Measurements from ENCODE around the gene TENT4B.

DNA sequence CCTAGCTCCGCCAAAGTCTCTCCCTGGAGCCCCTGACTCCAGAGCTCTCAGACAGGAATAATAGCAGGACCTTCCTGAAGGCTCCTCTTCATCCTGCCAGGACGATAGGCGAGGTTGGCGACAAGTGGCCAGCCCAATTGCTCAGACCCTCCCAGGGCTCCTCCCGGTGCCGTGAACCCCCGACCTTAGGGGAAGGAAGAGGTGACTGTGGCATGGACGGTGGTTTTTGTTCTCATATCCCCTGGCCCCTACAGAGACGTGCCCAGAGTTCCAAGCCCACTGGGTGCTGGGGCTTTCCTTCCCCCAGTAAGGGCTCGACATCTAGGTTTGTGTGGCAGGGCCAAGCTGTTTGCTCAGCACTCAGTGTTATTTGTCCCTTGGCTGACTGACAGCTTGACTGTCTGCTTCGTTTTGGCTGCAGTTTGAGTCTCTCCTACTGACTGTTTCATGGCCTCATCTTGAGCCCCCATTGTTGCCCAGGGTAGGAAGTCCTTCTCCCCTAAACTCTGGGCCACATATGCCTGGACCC is 108.7 kb downstream of the TENT4B start:
- TF ChIP-seq, protein P1, sequence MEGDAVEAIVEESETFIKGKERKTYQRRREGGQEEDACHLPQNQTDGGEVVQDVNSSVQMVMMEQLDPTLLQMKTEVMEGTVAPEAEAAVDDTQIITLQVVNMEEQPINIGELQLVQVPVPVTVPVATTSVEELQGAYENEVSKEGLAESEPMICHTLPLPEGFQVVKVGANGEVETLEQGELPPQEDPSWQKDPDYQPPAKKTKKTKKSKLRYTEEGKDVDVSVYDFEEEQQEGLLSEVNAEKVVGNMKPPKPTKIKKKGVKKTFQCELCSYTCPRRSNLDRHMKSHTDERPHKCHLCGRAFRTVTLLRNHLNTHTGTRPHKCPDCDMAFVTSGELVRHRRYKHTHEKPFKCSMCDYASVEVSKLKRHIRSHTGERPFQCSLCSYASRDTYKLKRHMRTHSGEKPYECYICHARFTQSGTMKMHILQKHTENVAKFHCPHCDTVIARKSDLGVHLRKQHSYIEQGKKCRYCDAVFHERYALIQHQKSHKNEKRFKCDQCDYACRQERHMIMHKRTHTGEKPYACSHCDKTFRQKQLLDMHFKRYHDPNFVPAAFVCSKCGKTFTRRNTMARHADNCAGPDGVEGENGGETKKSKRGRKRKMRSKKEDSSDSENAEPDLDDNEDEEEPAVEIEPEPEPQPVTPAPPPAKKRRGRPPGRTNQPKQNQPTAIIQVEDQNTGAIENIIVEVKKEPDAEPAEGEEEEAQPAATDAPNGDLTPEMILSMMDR (conservative IDR thresholded peaks at IDR 0.05), result no peak
- no peak for TF ChIP-seq ZFX (IDR thresholded peaks at IDR 0.05)

All from C4-2B (cell line).